Measurements from ENCODE around the gene SV2C. TPM values are rescaled to one million over a fixed set of nuclear protein-coding genes. Genes with fewer than 3 reads are reported as not detected.

Gene SV2C
- total and polyA plus RNA-seq, 10 of the 15 experiments (the other 5 are each of a cell fraction or from before 2014, with no cell fraction given), result under 0.01 to 1.1 (median 0.63) TPM

DNA sequence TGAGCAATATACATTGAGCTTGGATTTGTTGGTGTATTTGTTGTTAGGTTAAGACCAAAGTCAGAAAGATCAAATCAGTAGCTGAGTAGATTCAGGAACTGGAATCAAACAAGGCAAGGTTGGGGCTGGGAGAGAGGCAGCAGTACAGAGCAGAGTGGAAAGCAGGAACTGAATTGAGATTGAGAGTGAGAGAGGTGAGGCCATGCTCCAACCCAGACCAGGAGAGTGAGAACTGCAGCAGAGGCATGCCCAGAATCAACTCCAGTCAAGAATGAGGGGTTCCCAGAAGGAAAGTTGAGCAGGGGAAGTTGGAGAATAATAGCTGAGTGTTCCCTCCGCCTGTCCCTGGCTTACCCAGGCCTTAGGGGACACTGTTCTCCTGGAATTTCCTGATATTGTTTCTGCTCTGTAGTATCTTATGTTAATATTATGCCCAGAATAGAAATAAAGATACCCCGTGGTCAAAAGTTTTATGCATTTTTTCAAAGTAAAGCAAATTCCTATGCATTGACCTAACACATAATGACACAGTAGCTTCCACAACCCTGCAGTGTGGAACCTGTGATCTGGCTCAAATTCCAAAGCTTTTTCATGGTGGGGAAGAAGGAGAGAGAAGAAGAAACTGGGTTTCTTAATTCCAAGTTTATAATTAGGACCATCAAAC lies 82.7 kb downstream of the SV2C start (continued):
- TF ChIP-seq, protein P1, sequence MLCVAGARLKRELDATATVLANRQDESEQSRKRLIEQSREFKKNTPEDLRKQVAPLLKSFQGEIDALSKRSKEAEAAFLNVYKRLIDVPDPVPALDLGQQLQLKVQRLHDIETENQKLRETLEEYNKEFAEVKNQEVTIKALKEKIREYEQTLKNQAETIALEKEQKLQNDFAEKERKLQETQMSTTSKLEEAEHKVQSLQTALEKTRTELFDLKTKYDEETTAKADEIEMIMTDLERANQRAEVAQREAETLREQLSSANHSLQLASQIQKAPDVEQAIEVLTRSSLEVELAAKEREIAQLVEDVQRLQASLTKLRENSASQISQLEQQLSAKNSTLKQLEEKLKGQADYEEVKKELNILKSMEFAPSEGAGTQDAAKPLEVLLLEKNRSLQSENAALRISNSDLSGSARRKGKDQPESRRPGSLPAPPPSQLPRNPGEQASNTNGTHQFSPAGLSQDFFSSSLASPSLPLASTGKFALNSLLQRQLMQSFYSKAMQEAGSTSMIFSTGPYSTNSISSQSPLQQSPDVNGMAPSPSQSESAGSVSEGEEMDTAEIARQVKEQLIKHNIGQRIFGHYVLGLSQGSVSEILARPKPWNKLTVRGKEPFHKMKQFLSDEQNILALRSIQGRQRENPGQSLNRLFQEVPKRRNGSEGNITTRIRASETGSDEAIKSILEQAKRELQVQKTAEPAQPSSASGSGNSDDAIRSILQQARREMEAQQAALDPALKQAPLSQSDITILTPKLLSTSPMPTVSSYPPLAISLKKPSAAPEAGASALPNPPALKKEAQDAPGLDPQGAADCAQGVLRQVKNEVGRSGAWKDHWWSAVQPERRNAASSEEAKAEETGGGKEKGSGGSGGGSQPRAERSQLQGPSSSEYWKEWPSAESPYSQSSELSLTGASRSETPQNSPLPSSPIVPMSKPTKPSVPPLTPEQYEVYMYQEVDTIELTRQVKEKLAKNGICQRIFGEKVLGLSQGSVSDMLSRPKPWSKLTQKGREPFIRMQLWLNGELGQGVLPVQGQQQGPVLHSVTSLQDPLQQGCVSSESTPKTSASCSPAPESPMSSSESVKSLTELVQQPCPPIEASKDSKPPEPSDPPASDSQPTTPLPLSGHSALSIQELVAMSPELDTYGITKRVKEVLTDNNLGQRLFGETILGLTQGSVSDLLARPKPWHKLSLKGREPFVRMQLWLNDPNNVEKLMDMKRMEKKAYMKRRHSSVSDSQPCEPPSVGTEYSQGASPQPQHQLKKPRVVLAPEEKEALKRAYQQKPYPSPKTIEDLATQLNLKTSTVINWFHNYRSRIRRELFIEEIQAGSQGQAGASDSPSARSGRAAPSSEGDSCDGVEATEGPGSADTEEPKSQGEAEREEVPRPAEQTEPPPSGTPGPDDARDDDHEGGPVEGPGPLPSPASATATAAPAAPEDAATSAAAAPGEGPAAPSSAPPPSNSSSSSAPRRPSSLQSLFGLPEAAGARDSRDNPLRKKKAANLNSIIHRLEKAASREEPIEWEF (IDR thresholded peaks at IDR 0.05; ENCODE audit: insufficient replicate concordance, low read depth, low read length), result no peak
- TF ChIP-seq FOS (IDR thresholded peaks at IDR 0.05; ENCODE audit: borderline replicate concordance, extremely low read depth, insufficient read length), result no peak
- TF ChIP-seq, protein P2, sequence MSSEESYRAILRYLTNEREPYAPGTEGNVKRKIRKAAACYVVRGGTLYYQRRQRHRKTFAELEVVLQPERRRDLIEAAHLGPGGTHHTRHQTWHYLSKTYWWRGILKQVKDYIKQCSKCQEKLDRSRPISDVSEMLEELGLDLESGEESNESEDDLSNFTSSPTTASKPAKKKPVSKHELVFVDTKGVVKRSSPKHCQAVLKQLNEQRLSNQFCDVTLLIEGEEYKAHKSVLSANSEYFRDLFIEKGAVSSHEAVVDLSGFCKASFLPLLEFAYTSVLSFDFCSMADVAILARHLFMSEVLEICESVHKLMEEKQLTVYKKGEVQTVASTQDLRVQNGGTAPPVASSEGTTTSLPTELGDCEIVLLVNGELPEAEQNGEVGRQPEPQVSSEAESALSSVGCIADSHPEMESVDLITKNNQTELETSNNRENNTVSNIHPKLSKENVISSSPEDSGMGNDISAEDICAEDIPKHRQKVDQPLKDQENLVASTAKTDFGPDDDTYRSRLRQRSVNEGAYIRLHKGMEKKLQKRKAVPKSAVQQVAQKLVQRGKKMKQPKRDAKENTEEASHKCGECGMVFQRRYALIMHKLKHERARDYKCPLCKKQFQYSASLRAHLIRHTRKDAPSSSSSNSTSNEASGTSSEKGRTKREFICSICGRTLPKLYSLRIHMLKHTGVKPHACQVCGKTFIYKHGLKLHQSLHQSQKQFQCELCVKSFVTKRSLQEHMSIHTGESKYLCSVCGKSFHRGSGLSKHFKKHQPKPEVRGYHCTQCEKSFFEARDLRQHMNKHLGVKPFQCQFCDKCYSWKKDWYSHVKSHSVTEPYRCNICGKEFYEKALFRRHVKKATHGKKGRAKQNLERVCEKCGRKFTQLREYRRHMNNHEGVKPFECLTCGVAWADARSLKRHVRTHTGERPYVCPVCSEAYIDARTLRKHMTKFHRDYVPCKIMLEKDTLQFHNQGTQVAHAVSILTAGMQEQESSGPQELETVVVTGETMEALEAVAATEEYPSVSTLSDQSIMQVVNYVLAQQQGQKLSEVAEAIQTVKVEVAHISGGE (CRISPR knock-in tag; IDR thresholded peaks at IDR 0.05), result no peak
- no peak for TF ChIP-seq RFX5 (IDR thresholded peaks at IDR 0.05; ENCODE audit: low read depth, low read length)
- no peak for TF ChIP-seq PML (IDR thresholded peaks at IDR 0.05; ENCODE audit: low read length)
